GM12891 (cell line): ENCODE data around the gene MYH9.

Source experiments
- PAX5 ChIP-seq: IDR thresholded peaks from 2 replicates; pipeline ENCODE4 v1.6.1; 2011; ENCODE audit warnings: low read length, moderate library complexity, mild to moderate bottlenecking; ENCODE audit not compliant: insufficient read depth, severe bottlenecking
- POLR2A ChIP-seq: IDR thresholded peaks from 2 replicates; pipeline ENCODE4 v1.6.1; 2011; ENCODE audit warnings: low read depth, low read length, control low read depth
- POLR2AphosphoS5 ChIP-seq: IDR thresholded peaks from 2 replicates; pipeline ENCODE4 v1.6.1; 2011; ENCODE audit warnings: low read depth, low read length, control low read depth
- POU2F2 ChIP-seq: IDR thresholded peaks from 2 replicates; pipeline ENCODE4 v1.6.1; 2011; ENCODE audit warnings: low read depth, mild to moderate bottlenecking, control low read depth, low read length, moderate library complexity
- TAF1 ChIP-seq: IDR thresholded peaks from 2 replicates; pipeline ENCODE4 v1.6.1; 2011; ENCODE audit warnings: low read depth, low read length, control low read depth

- TF ChIP-seq POLR2AphosphoS5 (no peak), POLR2A (no peak), TAF1 (no peak), POU2F2 (no peak), PAX5 (no peak)
Observed at GRCh38 chr22:36315325-36315724, 72.4 kb downstream of the MYH9 start.
